Measurements from ENCODE around the gene RAB6A.
"Not testable (repeated sequence)": the region's sequence is repeated elsewhere in the genome, so short reads cannot be mapped to it uniquely, and the experiment has no call there.

Gene RAB6A

DNA sequence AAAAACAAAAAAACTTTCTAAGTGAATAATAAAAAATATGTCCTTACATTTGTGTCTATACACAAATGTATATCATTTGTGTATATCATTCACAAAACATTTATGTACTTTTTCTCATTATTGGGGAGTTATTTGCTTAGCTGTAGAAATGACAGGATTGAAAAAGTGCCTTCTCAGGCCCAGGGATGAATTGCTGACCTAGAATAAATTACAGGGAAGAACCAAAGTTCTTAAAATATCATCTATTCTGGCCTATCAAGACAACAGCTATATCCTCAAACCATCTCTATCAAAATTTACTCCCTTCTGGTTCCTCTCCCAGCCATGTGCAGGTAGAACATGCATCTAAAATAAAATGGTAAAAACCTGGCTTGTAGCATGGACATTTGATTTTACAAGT lies 1.9 kb upstream of the RAB6A start:
- DNase-seq (ENCODE audit: low spot score): no peak

DNA sequence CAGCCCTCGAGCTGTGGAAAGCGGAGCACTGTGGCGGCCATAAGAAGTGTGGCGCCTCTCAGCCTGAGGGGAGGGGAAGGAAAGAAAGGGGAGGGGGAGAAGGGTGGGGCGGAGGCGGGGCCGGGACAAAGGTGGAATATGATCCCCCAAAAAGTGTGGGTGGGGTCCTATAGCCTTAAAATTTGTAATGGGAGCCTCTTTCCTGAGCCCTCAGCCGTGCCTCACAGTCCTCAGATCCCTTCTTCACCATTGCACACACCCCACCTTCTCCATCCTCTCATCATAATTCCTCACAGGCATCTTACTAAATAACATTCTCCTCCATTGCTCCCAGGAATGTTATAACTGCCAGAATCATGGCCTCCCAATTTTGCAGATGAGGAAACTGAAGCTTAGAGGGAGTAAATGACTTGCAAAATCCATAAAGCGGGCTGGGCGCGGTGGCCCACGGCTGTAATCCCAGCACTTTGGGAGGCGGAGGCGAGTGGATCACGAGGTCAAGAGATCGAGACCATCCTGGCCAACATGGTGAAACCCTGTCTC lies 600 bp upstream of the RAB6A start:
- no peak for DNase-seq (ENCODE audit: low spot score)

DNA sequence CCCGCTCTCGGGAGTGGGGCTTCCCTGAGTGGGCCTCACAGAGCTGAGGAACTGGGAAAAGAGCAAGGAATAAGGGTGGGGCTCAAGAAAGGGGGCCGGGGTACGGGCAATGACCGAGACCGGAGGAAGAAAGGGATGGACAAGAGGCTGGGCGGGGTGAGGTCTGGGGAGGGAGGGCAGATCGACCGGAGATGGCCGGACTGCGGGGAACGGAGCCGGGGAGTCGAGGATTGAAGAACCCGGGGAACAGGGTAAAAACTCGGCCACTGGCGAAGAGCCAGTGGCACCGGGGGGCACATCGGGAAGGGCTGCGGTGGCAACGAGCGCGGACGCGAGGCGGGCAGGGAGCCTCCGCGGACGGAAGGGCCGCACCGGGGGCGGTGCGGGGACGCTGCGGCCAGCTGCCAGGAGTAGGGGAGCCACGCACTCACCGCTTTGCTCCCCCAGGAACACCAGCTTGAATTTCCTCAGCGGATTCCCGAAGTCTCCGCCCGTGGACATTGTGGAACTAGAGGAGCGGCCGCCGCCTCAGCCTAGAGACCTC lies 667 bp downstream of the RAB6A start:
- DNase-seq (ENCODE audit: low spot score): peak; percentile 61

DNA sequence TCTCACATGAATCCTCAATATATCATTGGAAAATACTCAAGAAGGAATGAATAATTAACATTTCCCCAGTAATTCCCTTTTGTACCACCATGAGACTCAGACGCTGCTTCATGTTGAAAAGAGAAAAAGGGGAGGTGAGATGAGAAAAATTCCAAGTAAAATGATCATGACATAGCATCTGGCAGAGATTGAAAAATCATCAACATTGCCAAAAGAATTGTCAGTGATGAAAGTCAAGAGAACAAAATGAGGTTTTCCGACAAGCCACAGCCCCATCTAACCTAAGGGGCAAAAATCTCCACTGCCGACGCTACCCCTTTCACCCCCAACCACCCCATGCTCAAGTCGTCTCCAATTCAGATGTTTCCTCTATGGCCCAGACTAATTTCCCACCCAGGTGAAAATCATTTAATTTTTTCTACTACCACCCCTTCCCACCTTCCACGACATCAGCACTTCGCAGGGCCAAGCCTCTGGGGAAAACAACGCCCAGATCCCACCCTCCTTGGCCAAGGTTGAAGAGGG lies 1.2 kb downstream of the RAB6A start:
- no peak for DNase-seq (ENCODE audit: low spot score)

DNA sequence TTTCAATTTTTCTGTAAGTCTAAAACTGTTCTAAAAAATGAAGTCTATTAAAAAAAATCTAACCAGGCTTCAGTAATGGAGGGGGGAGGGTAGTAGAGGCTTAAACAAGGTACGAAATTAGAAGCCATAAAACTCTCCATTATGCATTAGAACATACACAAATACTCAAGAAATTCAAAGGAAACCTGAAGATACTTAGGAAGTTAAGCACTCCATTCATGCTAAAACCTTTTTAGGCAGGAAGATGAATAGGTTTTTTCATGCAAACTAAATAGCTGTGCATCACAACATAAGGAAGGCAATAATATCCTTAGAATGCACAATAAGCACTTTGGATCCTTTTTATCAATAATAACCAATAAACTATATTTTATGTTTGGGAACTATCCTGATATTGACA lies 2.4 kb downstream of the RAB6A start:
- DNase-seq (ENCODE audit: low spot score): no peak

DNA sequence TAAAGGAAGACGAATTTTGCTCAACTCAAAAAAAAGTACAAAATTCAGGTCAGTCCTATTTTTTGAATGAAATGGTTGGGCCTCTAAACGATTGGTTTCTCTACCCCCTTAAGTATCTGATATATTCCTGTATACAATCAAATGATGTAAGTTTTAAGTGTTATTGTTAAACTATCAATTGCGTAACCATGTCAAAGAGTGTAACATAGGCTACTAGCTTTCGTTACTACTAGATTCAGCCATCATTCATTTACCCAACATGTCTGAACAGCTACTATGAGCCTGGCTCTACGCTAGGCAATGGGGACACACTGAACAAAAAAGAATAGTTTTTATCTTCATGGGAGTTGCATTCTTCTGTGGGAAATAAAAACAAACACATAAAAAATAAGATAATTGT lies 3.3 kb downstream of the RAB6A start:
- DNase-seq (ENCODE audit: low spot score): no peak

DNA sequence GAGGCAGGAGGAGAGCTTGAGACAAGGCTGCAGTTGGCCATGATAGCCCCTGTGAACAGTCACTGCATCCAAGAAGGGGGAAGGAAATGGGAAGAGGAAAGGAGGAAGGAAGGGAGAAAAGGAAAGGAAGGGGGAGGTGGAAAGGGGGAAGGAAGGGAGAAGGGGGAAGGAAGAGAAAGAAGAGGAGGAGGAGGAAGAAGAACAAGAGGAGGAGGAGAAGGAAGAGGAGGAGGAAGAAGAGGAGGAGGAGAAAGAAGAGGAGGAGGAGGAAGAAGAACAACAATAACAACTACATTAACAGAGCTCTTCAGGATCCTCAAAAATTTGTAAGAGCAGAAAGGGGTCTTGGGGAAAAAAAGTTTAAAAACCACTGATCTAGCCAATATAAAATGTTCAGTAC lies 5.2 kb downstream of the RAB6A start:
- no peak for DNase-seq (ENCODE audit: low spot score)

DNA sequence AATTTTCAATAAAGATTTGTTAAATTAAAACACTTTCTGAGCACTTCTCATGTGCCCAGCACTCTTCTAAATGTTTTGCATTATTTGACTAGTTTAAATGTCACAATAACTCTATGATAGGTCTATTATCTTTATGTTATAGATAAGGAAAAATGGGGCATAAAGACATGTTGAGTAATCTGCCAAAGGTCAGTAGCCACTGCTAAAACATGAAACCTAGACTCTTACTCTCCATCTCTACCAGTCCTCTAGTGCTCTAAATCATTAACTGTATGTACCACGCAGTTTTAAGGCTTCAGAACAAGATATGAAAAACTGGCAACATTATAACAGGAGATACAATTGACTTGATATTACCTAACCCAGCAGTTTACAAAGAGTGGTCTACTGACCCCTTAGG lies 6.9 kb downstream of the RAB6A start:
- DNase-seq (ENCODE audit: low spot score): no peak

DNA sequence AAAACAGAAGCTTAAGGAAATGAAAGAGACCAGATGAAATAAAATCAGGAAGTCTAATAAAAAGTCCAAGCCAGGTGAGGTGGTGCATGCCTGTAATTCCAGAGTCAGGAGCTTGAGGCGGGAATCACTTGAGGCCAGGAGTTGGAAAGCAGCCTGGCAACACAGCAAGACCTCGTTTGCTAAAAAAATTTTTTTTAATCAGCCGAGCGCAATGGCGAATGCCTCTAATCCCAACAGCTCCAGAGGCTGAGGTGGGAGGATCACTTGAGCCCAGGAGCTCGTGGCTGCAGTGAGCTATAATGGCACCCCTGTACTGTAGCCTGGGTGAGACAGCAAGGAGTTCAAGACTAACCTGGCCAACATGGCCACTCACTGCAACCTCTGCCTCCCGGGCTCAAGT lies 8.0 kb downstream of the RAB6A start:
- DNase-seq (ENCODE audit: low spot score): no peak

DNA sequence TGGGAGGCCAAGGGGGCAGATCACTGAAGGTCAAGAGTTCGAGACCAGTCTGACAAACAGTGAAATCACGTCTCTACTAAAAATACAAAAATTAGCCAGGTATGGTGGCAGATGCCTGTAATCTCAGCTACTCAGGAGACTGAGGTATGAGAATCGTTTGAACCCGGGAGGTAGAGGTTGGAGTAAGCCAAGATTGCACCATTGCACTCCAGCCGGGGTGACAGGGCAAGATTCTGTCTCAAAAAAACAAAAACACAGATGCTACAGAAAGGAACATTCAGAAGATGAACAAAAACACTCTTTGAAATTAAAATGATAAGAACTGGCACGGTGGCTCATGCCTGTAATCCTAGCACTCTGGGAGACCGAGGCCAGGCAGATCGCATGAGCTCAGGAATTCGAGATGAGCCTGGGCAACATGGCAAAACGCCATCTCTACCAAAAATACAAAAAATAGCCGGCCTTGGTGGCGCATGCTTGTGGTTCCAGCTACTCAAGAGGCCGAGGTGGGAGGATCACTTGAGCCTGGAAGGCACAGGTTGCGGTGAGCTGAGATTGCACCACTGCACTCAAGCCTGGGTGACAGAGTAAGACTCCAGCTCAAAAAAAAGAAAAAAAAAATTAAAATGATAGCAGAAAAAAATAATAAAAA lies 8.5 kb downstream of the RAB6A start:
- DNase-seq (ENCODE audit: low spot score): no peak

DNA sequence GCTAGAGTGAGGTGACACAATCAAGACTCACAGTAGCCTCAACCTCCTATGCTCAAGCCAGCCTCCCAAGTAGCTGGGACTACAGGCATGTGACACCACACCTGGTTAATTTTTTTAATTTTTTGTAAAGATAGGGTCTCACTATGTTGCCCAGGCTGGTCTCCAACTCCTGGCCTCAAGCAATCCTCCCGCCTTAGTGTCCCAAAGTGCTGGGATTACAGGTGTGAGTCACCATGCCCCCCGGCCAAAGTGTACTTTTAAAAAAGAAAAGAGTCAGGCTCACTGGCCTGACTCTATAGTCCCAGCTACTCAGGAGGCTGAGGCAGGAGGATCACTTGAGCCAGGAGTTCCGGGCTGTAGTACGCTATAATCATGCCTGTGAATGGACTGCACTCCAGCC lies 10.0 kb downstream of the RAB6A start:
- DNase-seq (ENCODE audit: low spot score): not testable (repeated sequence)

DNA sequence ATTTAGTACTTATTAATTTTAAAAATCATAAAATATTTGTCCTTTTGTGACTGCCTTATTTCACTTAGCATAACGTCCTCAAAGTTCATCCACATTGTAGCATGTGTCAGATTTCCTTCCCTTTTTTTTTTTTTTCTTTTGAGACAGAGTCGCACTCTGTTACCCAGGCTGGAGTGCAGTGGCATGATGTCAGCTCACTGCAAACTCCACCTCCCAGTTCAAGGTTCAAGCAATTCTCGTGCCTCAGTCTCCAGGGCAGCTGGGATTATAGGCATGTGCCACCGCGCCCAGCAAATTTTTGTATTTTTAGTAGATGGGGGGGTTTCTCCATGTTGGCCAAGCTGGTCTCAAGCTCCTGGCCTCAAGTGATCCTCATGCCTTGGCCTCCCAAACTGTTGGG lies 10.6 kb downstream of the RAB6A start:
- DNase-seq (ENCODE audit: low spot score): no peak

DNA sequence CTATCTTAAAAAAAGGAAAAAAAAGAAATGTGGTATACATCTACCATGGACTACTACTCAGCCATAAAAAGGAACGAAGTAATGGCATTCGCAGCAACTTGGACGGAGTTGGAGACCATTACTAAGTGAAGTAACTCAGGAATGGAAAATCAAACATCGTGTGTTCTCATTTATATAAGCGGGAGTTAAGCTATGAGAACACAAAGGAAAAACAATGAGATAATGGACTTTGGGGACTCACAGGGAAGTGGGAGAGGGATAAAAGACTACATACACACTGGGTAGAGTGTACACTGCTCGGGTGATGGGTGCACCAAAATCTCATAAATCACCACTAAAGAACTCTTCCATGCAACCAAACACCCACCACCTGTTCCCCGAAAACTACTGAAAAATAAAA lies 11.8 kb downstream of the RAB6A start:
- no peak for DNase-seq (ENCODE audit: low spot score)

DNA sequence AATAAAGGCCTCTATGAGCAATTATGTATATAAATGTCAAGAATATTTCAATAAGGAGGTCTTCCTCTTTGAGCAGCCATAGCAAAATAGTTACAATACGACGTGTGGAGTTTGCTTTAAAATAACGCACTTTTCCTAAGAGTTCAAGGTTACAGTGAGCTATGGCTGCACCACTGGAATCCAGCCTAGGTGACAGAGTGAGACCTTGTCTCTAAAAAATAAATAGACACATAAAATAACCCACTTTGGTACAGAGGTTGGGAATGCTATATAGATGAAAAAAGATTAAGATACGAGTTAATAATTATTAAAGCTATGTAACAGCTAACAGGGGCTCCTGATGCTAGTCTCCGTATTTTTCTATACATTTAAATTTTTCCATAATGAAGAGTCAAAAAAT lies 12.6 kb downstream of the RAB6A start:
- DNase-seq (ENCODE audit: low spot score): no peak

DNA sequence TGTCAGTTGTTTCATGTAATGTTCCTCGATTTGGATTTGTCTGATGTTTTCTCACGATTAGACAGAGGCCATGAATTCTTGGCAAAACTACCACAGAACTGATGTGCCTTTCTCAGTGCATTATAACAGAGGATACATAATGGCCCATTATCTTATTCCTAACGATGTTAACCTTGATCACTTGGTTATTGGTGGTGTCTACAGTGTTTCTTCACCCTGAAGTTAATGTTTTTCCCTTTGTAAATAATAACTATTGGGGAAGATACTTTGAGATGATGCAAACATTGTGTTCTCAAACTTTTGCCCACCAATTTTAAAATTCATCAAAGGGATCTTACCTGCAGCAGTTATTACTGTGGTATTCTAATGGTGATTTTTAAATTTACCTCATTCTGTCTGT lies 13.1 kb downstream of the RAB6A start:
- DNase-seq (ENCODE audit: low spot score): no peak

DNA sequence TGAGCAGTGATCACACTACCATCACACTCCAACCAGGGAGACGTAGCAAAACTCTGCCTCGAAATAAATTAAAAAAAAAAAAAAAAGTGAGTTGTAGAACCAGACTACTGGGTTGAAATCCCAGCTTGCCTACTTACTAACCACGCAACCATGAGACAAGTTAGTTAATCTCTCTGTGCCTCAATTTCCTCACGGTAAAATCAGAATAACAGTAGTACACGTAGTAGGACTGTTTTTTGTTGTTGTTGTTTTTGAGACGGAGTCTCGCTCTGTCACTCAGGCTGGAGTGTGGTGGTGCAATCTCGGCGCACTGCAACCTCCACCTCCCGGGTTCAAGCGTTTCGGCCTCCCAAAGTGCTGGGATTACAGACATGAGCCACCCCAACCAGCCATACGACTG lies 14.2 kb downstream of the RAB6A start:
- no peak for DNase-seq (ENCODE audit: low spot score)

DNA sequence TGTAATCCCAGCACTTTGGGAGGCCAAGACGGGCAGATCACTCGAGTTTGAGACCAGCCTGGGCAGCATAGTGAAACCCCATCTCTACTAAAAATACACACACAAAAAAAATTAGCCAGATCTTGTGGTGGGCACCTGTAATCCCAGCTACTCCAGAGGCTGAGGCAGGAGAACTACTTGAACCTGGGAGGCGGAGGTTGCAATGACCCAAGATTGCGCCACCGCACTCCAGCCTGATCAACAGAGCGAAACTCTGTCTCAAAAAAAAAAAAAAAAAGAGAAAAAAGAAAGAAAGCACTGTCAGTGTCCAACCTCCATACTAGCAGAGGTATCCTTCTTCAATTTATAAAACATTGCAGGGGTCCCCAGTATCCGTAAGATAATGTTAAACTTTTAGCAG lies 17.8 kb downstream of the RAB6A start:
- DNase-seq (ENCODE audit: low spot score): no peak

DNA sequence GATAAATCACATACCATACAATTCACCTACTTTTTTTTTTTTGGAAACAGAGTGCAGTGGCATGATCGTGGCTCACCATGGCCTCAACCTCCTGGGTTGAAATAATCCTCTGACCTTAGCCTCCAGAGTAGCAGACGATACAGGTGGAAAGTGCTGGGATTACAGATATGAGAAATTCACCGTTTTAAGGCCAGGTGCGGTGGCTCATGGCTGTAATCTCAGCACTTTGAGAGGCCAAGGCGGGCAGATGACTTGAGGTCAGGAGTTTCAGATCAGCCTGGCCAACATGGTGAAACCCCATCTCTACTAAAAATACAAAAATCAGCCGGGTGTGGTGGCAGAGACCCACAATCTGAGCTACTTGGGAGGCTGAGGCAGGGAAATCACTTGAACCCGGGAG lies 24.9 kb downstream of the RAB6A start:
- DNase-seq (ENCODE audit: low spot score): not testable (repeated sequence)

DNA sequence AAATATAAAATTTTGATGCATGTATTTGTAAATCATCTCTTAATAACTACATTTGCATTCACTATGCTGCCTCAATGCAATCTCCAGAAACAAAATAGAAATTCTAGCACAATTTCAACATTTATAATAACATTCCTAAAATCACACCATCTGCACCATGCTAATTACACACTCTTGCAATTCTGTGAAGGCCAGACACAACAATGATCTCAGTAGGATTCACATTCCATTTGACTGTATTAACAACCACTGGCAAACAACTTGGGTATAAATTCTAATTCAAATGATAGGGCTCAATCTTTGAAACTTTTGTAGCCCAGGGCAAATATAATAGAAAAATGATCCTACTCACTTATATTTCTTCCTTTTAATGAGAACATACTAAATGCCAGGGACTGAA lies 25.9 kb downstream of the RAB6A start:
- no peak for DNase-seq (ENCODE audit: low spot score)

DNA sequence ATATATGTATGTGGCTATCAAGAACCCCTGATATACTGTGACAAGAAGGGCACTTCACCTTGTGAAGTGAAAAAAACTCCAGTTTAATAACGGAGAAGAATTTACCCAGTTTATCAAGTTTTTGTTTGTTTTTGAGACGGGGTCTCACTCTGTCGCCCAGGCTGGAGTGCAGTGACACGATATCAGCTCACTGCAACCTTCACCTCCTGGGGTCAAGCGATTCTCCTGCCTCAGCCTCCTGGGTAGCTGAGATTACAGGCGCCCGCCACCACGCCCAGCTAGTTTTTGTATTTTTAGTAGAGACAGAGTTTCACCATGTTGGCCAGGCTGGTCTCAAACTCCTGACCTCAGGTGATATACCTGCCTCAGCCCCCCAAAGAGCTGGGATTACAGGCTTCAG lies 26.9 kb downstream of the RAB6A start:
- DNase-seq (ENCODE audit: low spot score): not testable (repeated sequence)

DNA sequence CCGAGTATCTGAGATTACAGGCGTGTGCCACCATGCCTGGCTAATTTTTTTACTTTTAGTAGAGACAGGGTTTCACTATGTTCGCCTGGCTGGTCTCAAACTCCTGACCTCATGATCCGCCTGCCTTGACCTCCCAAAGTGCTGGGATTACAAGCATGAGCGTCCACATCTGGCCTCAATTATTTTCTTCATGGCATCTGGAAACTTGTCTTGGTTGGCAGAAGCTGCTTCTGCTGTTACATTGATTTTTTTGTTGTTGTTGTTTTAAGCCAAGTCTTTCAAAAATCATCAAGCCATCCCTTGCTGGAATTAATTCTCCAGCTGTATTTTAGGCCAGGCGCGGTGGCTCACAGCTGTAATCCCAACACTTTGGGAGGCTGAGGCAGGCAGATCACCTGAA lies 27.9 kb downstream of the RAB6A start:
- DNase-seq (ENCODE audit: low spot score): not testable (repeated sequence)

DNA sequence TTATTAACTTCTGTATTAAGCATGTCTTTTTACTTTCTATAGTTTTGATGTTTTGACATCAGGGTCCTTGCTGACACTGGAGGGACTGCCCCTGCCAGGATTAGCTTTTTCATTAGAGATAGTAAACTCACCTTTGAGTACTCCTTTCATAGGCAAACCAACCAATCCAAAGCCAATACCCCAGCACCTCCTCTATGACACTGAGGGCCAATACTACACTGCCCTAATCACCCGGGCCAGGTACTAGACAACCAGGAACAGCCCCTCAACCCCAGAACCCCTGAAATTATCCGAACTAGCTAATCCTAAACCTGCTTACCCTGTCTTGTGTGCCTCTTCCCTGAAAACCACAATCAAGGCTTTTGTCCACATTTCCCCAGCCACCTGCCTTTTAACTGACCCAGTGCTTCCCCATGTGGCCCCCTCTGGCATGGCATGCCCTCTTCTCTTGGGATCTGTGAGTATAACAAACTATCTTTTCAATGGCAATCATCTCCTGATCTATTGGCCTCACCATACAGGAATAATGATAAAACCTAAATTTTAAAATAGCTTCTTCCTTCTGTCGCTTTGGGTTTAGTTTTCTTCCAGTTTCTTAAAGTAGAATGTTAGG lies 31.2 kb downstream of the RAB6A start:
- peak; percentile 52 for DNase-seq (ENCODE audit: low spot score)

DNA sequence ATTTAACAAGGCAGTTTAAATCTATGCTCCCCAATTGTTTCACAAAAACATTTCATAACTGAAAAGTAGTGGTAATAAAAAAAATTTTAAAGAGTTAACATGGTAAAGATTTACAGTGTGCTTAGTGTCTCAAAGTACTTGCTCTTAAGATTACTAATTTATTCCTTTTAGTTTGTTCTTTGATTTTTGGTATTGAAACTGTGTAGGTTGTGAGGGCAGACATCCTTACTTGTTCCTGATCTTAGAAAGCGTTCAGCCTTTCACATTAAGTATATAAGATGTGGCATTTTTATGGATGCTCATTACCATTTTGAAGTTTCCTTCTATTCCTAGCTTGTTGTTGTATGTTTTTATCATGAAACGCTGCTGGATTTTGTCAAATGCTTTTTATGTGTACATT lies 32.9 kb downstream of the RAB6A start:
- DNase-seq (ENCODE audit: low spot score): no peak

DNA sequence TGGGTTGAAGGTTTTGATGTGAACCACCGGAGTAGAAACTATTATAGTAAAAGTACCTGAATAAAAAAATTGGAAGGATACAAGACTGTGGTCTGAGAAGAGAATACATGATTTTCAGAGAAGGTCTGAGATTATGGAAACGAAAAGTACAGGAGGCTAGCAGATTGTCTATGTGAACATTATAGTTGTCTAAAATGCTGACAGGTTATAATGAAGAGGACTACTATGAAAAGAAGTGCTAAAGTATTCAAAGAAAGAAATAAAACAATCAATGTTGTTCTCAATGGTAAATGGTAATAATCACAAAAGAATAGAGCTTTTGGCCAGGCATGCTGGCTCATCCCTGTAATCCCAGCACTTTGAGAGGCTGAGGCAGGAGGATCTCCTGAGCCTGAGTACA lies 34.0 kb downstream of the RAB6A start:
- no peak for DNase-seq (ENCODE audit: low spot score)

Data from ecto neural progenitor cell (in vitro differentiated cells).